Neural cell (in vitro differentiated cells): Measurements from ENCODE around the gene GLT8D2. TPM values are rescaled to one million over a fixed set of nuclear protein-coding genes. Genes with fewer than 3 reads are reported as not detected.

ENCODE experiments used
- H2AFZ ChIP-seq: fragments of 200-600, 300-800 bp; sonication (generic), shearing (Covaris generic); 2 replicates; pipeline ENCODE4 v1.6.0; 2014; ENCODE audit warnings: low read depth, mild to moderate bottlenecking, antibody characterized with exemption, low read length, moderate library complexity
- H3F3A ChIP-seq: fragments of 200-600 bp; shearing (Covaris generic); 2 replicates; pipeline ENCODE4 v1.6.1; 2016; ENCODE audit warnings: mild to moderate bottlenecking, moderate library complexity, mixed read lengths, antibody characterized with exemption, low read length; ENCODE audit not compliant: insufficient read depth, poor library complexity, severe bottlenecking
- H3K27ac ChIP-seq: fragments of 200-600, 300-800 bp; sonication (generic), shearing (Covaris generic); 2 replicates; pipeline ENCODE4 v1.5.1; 2014; ENCODE audit warnings: mild to moderate bottlenecking, low read length, moderate library complexity
- H3K27me3 ChIP-seq: fragments of 300-800, 200-600 bp; sonication (generic), shearing (Covaris generic); 2 replicates; pipeline ENCODE4 v1.6.0; 2014; ENCODE audit warnings: mild to moderate bottlenecking, low read depth, low read length, moderate library complexity; ENCODE audit not compliant: insufficient read depth
- H3K36me3 ChIP-seq: fragments of 300-800, 200-600 bp; sonication (generic), shearing (Covaris generic); 2 replicates; pipeline ENCODE4 v1.5.1; 2014; ENCODE audit warnings: mild to moderate bottlenecking, antibody characterized with exemption, low read length, moderate library complexity; ENCODE audit not compliant: insufficient read depth
- H3K4me2 ChIP-seq: fragments of 300-800, 200-600 bp; sonication (generic), shearing (Covaris generic); 2 replicates; pipeline ENCODE4 v1.6.0; 2014; ENCODE audit warnings: mild to moderate bottlenecking, low read length
- H3K4me3 ChIP-seq: fragments of 300-800, 200-600 bp; sonication (generic), shearing (Covaris generic); 2 replicates; pipeline ENCODE4 v1.5.1; 2014; ENCODE audit warnings: mild to moderate bottlenecking, low read length, moderate library complexity
- H3K79me2 ChIP-seq: fragments of 200-600 bp; shearing (Covaris generic); replicated peaks from 2 replicates; pipeline ENCODE4 v1.6.0; 2014; ENCODE audit warnings: mild to moderate bottlenecking, low read length, moderate library complexity; ENCODE audit not compliant: insufficient read depth
- H3K9ac ChIP-seq: fragments of 300-800, 200-600 bp; sonication (generic), shearing (Covaris generic); 2 replicates; pipeline ENCODE4 v1.6.1; 2016; ENCODE audit warnings: mild to moderate bottlenecking, low read length, mixed read lengths
- H3K9me2 ChIP-seq: fragments of 200-600 bp; shearing (Covaris generic); 2 replicates; pipeline ENCODE4 v1.6.1; 2016; ENCODE audit warnings: mild to moderate bottlenecking, low read length, mixed read lengths; ENCODE audit not compliant: insufficient read depth
- H3K9me3 ChIP-seq: fragments of 200-600, 300-800 bp; sonication (generic), shearing (Covaris generic); 2 replicates; pipeline ENCODE4 v1.6.1; 2016; ENCODE audit warnings: mild to moderate bottlenecking, mixed run types, low read length, moderate library complexity, mixed read lengths
- H4K20me1 ChIP-seq: fragments of 200-600 bp; shearing (Covaris generic); 2 replicates; pipeline ENCODE4 v1.6.1; 2016; ENCODE audit warnings: mild to moderate bottlenecking, mixed run types; ENCODE audit not compliant: insufficient read depth
- EP300 ChIP-seq: fragments of 450-650 bp; conservative IDR thresholded peaks from 2 replicates; pipeline ENCODE4 v1.6.1; 2014; ENCODE audit warnings: antibody characterized with exemption, mild to moderate bottlenecking, moderate library complexity; ENCODE audit not compliant: poor library complexity, severe bottlenecking
- EZH2 ChIP-seq: fragments of 200-600, 300-800 bp; shearing (Covaris generic), sonication (generic); IDR thresholded peaks from 2 replicates; pipeline ENCODE4 v1.6.1; 2014; ENCODE audit warnings: antibody characterized with exemption, low read length, borderline replicate concordance, mild to moderate bottlenecking; ENCODE audit not compliant: insufficient read depth, poor library complexity, severe bottlenecking
- MXI1 ChIP-seq: fragments of 450-650 bp; conservative IDR thresholded peaks from 2 replicates; pipeline ENCODE4 v1.6.1; 2014; ENCODE audit warnings: antibody characterized with exemption, mild to moderate bottlenecking; ENCODE audit not compliant: poor library complexity, severe bottlenecking
- POLR2AphosphoS5 ChIP-seq: IDR thresholded peaks from 2 replicates; pipeline ENCODE4 v1.6.1; 2012
- RAD21 ChIP-seq: fragments of 450-650 bp; conservative IDR thresholded peaks from 2 replicates; pipeline ENCODE4 v1.6.1; 2014; ENCODE audit warnings: antibody characterized with exemption, mild to moderate bottlenecking, moderate library complexity
- SMC3 ChIP-seq: fragments of 450-650 bp; conservative IDR thresholded peaks from 2 replicates; pipeline ENCODE4 v1.6.1; 2014; ENCODE audit warnings: antibody characterized with exemption, mild to moderate bottlenecking, moderate library complexity; ENCODE audit not compliant: poor library complexity
- TAF1 ChIP-seq: IDR thresholded peaks from 2 replicates; pipeline ENCODE4 v1.6.1; 2012; ENCODE audit warnings: low read depth
- polyA plus RNA-seq: library from polyadenylated mRNA; depleted of rRNA; stranded (reverse); fragments of >200 nt; gene quantifications from 2 replicates; pipeline ENCODE4 v1.2.3, GENCODE V29; 2014
- TF ChIP-seq, protein P1 (sequence below): IDR thresholded peaks from 2 replicates; pipeline ENCODE4 v1.6.1; 2012; ENCODE audit warnings: borderline replicate concordance
- TF ChIP-seq, protein P2 (sequence below): fragments of 450-650 bp; IDR thresholded peaks from 2 replicates; pipeline ENCODE4 v1.5.1; 2014; ENCODE audit warnings: antibody characterized with exemption, mild to moderate bottlenecking, moderate library complexity; ENCODE audit not compliant: poor library complexity, severe bottlenecking

GLT8D2 gene
- polyA plus RNA-seq, 1 donor from 2014 or later = 8.3 TPM

- no peak overlapping the region for H3K4me3 ChIP-seq
- no peaks in the 10 kb centered on the region for H3K9me2 ChIP-seq
- H3K9ac ChIP-seq = no peak overlapping the region
- no peaks in the 10 kb centered on the region for H3K36me3 ChIP-seq
- H2AFZ ChIP-seq = no peak overlapping the region
- H3K9me3 ChIP-seq = no peaks in the 10 kb centered on the region
- H3K27me3 ChIP-seq = no peaks in the 10 kb centered on the region
- H3K27ac ChIP-seq = no peak overlapping the region
- H4K20me1 ChIP-seq = no peaks in the 10 kb centered on the region
- H3F3A ChIP-seq = no peaks in the 10 kb centered on the region
- no peak overlapping the region for H3K4me2 ChIP-seq
- H3K79me2 ChIP-seq = no peaks in the 10 kb centered on the region
- TF ChIP-seq MXI1 (no peak), POLR2AphosphoS5 (no peak), EP300 (no peak), TAF1 (no peak), RAD21 (no peak), EZH2 (no peak), SMC3 (no peak)
- TF ChIP-seq, protein P1, sequence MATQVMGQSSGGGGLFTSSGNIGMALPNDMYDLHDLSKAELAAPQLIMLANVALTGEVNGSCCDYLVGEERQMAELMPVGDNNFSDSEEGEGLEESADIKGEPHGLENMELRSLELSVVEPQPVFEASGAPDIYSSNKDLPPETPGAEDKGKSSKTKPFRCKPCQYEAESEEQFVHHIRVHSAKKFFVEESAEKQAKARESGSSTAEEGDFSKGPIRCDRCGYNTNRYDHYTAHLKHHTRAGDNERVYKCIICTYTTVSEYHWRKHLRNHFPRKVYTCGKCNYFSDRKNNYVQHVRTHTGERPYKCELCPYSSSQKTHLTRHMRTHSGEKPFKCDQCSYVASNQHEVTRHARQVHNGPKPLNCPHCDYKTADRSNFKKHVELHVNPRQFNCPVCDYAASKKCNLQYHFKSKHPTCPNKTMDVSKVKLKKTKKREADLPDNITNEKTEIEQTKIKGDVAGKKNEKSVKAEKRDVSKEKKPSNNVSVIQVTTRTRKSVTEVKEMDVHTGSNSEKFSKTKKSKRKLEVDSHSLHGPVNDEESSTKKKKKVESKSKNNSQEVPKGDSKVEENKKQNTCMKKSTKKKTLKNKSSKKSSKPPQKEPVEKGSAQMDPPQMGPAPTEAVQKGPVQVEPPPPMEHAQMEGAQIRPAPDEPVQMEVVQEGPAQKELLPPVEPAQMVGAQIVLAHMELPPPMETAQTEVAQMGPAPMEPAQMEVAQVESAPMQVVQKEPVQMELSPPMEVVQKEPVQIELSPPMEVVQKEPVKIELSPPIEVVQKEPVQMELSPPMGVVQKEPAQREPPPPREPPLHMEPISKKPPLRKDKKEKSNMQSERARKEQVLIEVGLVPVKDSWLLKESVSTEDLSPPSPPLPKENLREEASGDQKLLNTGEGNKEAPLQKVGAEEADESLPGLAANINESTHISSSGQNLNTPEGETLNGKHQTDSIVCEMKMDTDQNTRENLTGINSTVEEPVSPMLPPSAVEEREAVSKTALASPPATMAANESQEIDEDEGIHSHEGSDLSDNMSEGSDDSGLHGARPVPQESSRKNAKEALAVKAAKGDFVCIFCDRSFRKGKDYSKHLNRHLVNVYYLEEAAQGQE = no peak
- TF ChIP-seq, protein P2, sequence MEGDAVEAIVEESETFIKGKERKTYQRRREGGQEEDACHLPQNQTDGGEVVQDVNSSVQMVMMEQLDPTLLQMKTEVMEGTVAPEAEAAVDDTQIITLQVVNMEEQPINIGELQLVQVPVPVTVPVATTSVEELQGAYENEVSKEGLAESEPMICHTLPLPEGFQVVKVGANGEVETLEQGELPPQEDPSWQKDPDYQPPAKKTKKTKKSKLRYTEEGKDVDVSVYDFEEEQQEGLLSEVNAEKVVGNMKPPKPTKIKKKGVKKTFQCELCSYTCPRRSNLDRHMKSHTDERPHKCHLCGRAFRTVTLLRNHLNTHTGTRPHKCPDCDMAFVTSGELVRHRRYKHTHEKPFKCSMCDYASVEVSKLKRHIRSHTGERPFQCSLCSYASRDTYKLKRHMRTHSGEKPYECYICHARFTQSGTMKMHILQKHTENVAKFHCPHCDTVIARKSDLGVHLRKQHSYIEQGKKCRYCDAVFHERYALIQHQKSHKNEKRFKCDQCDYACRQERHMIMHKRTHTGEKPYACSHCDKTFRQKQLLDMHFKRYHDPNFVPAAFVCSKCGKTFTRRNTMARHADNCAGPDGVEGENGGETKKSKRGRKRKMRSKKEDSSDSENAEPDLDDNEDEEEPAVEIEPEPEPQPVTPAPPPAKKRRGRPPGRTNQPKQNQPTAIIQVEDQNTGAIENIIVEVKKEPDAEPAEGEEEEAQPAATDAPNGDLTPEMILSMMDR = no peak
Observed at GRCh38 chr12:103994235-103994634, 55.8 kb downstream of the GLT8D2 start.

DNA sequence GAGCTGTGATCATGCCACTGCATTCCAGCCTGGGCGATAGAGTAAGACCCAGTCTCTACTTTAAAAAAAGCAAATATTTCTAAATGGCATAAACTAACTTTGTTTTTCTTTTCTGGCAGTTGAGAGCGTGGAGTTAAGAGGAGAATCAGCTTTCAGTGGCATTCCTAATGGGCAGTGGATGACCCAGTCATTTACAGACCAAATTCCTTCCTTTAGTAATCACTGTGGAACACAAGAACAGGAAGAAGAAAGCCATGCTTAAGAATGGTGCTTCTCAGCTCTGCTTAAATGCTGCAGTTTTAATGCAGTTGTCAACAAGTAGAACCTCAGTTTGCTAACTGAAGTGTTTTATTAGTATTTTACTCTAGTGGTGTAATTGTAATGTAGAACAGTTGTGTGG lies 63.2 kb downstream of the GLT8D2 start:
- Histone ChIP-seq H2AFZ (no peak overlapping the region), H3K27ac (no peak overlapping the region), H3K79me2 (no peaks in the 10 kb centered on the region), H3F3A (no peaks in the 10 kb centered on the region), H3K4me2 (no peak overlapping the region), H4K20me1 (no peaks in the 10 kb centered on the region), H3K9me2 (no peaks in the 10 kb centered on the region), H3K27me3 (no peaks in the 10 kb centered on the region), H3K9me3 (no peaks in the 10 kb centered on the region), H3K4me3 (no peak overlapping the region), H3K9ac (no peak overlapping the region), H3K36me3 (peaks cover 10% of the 10 kb centered on the region)
- no peak for TF ChIP-seq RAD21

- Histone ChIP-seq H3K9ac (no peak overlapping the region), H3K4me3 (no peak overlapping the region), H3K27ac (no peak overlapping the region), H2AFZ (no peak overlapping the region), H4K20me1 (no peaks in the 10 kb centered on the region), H3K9me2 (no peaks in the 10 kb centered on the region), H3F3A (no peaks in the 10 kb centered on the region), H3K36me3 (peaks cover 3% of the 10 kb centered on the region), H3K79me2 (peaks cover 33% of the 10 kb centered on the region), H3K9me3 (no peaks in the 10 kb centered on the region), H3K27me3 (no peaks in the 10 kb centered on the region), H3K4me2 (no peak overlapping the region)
- TF ChIP-seq RAD21 (no peak), MXI1 (no peak), SMC3 (no peak), EZH2 (no peak), TAF1 (no peak), POLR2AphosphoS5 (no peak), EP300 (no peak)
- TF ChIP-seq, protein P2 = no peak
- TF ChIP-seq, protein P1 = no peak
Observed at GRCh38 chr12:103978384-103978982, 71.5 kb downstream of the GLT8D2 start.
